Upper lobe of right lung (tissue), 1 donor: Measurements from ENCODE around the gene ABCD2. TPM values are rescaled to one million over a fixed set of nuclear protein-coding genes. Genes with fewer than 3 reads are reported as not detected.

Experiments
- ATAC-seq: fragments of 200-7000 bp; cut with Tn5 transposase; one replicate; pipeline ENCODE4 v1.9.1; 2020; ENCODE audit warnings: mild to moderate bottlenecking, moderate library complexity
- DNase-seq: peaks from one replicate; pipeline ENCODE4 v3.0.0-alpha.2; 2020
- H3K27ac ChIP-seq: fragments of 200-600 bp; one replicate; pipeline ENCODE4 v1.8.0; 2022
- H3K27me3 ChIP-seq: fragments of 200-600 bp; one replicate; pipeline ENCODE4 v1.8.0; 2022; ENCODE audit warnings: mild to moderate bottlenecking
- H3K36me3 ChIP-seq: fragments of 200-600 bp; one replicate; pipeline ENCODE4 v1.8.0; 2022
- H3K4me1 ChIP-seq: fragments of 200-600 bp; one replicate; pipeline ENCODE4 v1.8.0; 2022
- H3K4me3 ChIP-seq: fragments of 200-600 bp; one replicate; pipeline ENCODE4 v1.8.0; 2022; ENCODE audit warnings: mild to moderate bottlenecking
- H3K9me3 ChIP-seq: fragments of 200-600 bp; one replicate; pipeline ENCODE4 v1.8.0; 2022
- intact Hi-C: fragments of 100-400 bp; cut with DNase I; formaldehyde crosslinking; loops from one replicate; pipeline ENCODE4 v1.11.0; 2022
- total RNA-seq: library from RNA; stranded (reverse); fragmentation: NEBNext Ultra II Directional; extraction: Animal tissue kit (Norgen Biotek cat#: 25700); gene quantifications from one replicate; pipeline ENCODE4 v1.2.1, GENCODE V29; 2021
- TF ChIP-seq, protein P1 (sequence below): fragments of 200-600 bp; IDR thresholded peaks from one replicate; pipeline ENCODE4 v1.8.0; 2022; ENCODE audit warnings: antibody characterized with exemption
- donor health status: DM: no; HTN: yes; CAD: no; lungs with severe emphysema.

The ABCD2 gene
- total RNA-seq, 1 donor from 2014 or later: 0.46 TPM

DNA sequence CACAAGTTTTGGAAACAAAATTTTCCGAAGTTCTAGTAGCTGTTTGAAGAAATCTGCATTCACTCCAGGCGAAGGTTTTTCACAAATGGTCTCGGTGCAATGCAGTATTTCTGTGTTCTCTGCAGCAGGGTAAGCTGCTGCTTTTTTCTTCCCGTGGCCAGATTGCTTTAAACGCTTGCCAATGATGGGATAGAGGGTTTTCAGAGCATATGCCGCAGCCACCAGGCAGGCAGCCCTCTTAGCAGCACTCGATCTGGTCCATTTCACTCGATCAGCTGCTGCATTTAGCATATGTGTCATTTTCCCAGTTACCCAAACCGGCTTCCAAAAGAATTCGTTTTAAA, 315 bp downstream of the ABCD2 start:
- Histone ChIP-seq H3K4me1 (no peaks in the 10 kb centered on the region), H3K36me3 (no peaks in the 10 kb centered on the region), H3K27ac (no peak overlapping the region), H3K27me3 (no peaks in the 10 kb centered on the region), H3K4me3 (peak overlapping the region; percentile 62), H3K9me3 (no peaks in the 10 kb centered on the region)
- ATAC-seq (no peak), DNase-seq (no peak)
- TF ChIP-seq, protein P1, sequence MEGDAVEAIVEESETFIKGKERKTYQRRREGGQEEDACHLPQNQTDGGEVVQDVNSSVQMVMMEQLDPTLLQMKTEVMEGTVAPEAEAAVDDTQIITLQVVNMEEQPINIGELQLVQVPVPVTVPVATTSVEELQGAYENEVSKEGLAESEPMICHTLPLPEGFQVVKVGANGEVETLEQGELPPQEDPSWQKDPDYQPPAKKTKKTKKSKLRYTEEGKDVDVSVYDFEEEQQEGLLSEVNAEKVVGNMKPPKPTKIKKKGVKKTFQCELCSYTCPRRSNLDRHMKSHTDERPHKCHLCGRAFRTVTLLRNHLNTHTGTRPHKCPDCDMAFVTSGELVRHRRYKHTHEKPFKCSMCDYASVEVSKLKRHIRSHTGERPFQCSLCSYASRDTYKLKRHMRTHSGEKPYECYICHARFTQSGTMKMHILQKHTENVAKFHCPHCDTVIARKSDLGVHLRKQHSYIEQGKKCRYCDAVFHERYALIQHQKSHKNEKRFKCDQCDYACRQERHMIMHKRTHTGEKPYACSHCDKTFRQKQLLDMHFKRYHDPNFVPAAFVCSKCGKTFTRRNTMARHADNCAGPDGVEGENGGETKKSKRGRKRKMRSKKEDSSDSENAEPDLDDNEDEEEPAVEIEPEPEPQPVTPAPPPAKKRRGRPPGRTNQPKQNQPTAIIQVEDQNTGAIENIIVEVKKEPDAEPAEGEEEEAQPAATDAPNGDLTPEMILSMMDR: no peak
- intact Hi-C loops: no loop called here

- intact Hi-C loops: no loop called here
- no peak overlapping the region for H3K27ac ChIP-seq
- ATAC-seq (no peak), DNase-seq (no peak)
- H3K4me1 ChIP-seq: no peaks in the 10 kb centered on the region
- H3K4me3 ChIP-seq: peak overlapping the region; percentile 62
- TF ChIP-seq, protein P1: no peak
- no peaks in the 10 kb centered on the region for H3K9me3 ChIP-seq
- no peaks in the 10 kb centered on the region for H3K27me3 ChIP-seq
- H3K36me3 ChIP-seq: no peaks in the 10 kb centered on the region
Observed at GRCh38 chr12:39618701-39619100, 902 bp downstream of the ABCD2 start.

GRCh38 chr12:39617887-39618286, 1.7 kb downstream of the ABCD2 start:
- Histone ChIP-seq H3K4me3 (peak overlapping the region; percentile 62), H3K9me3 (no peaks in the 10 kb centered on the region), H3K4me1 (no peaks in the 10 kb centered on the region), H3K27me3 (no peaks in the 10 kb centered on the region), H3K27ac (no peak overlapping the region), H3K36me3 (no peaks in the 10 kb centered on the region)
- intact Hi-C loops: no loop called here
- ATAC-seq: no peak
- TF ChIP-seq, protein P1: no peak
- DNase-seq: no peak

- Histone ChIP-seq H3K9me3 (no peaks in the 10 kb centered on the region), H3K4me3 (no peak overlapping the region), H3K4me1 (no peaks in the 10 kb centered on the region), H3K27me3 (no peaks in the 10 kb centered on the region), H3K27ac (no peak overlapping the region), H3K36me3 (no peaks in the 10 kb centered on the region)
- DNase-seq (no peak), ATAC-seq (no peak)
- TF ChIP-seq, protein P1: no peak
- intact Hi-C loops: no loop called here
Observed at GRCh38 chr12:39616666-39617065, 2.9 kb downstream of the ABCD2 start.

DNA sequence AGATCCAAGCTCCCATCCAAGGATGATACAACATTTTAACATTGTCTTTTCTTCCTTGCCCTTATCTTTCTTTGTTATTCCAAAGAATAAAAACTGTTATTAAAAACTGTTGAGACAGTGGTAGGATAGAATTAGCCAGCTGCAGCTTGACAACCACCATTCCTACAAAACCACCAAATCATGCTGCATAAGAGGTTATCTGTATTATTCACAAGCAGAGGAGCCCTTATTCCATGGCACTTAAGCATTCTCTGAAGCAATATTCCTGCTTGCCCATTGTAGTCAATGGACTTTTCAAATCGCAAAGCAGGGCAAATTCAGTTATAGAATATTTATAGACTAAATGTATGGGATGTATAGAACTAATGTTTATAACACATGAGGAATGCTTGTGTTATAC, 3.4 kb downstream of the ABCD2 start:
- H3K27me3 ChIP-seq: no peaks in the 10 kb centered on the region
- no peak for DNase-seq
- peak overlapping the region; percentile 6 for H3K4me3 ChIP-seq
- intact Hi-C loops: no loop called here
- no peak overlapping the region for H3K27ac ChIP-seq
- no peaks in the 10 kb centered on the region for H3K36me3 ChIP-seq
- TF ChIP-seq, protein P1: no peak
- no peaks in the 10 kb centered on the region for H3K4me1 ChIP-seq
- H3K9me3 ChIP-seq: no peaks in the 10 kb centered on the region
- no peak for ATAC-seq

GRCh38 chr12:39613525-39613924, 6.1 kb downstream of the ABCD2 start:
- DNase-seq (no peak), ATAC-seq (no peak)
- Histone ChIP-seq H3K4me3 (no peak overlapping the region), H3K9me3 (no peaks in the 10 kb centered on the region), H3K4me1 (no peaks in the 10 kb centered on the region), H3K27ac (no peak overlapping the region), H3K36me3 (no peaks in the 10 kb centered on the region), H3K27me3 (no peaks in the 10 kb centered on the region)
- TF ChIP-seq, protein P1: no peak
- intact Hi-C loops: no loop called here
